GM21423 (cell line): ENCODE data around the gene KRTAP16-1.

ENCODE experiments used
- ATAC-seq: cut with Tn5 transposase; IDR thresholded peaks from one replicate; pipeline ENCODE4 v1.9.1; 2021; ENCODE audit warnings: mild to moderate bottlenecking, moderate library complexity; ENCODE audit not compliant: unreplicated experiment

Gene KRTAP16-1

DNA sequence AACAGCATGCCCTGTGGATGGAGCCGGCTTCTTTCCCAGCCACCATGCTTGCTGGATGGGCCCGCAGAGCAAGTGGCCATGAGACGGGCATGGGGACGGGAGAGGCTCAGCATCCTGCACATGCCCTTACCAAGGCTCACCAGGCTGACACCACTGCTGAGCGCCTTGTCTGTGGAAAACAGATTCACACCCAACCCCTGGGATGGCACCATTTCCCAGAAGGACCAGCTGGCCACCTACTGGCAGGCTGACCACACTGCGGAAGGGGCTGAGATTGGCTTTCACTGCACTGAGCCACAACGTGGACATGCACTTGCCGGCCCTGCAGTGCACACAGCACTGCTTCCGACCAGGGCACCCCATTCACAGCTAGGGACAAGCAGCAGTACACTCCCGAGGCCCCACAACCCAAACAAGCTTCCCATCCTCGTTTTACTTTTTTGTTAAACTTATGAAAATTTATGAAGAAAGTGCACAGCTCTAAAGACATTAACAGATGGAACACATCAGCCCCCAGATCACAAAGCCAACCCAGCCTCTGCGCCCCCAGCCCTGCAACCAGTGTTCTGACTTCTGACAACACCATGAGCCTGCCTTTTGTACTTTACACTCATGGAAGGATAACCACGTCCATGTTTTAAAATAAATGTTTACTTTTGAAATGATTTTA lies 20.3 kb upstream of the KRTAP16-1 start:
- no peak for ATAC-seq

GRCh38 chr17:41328207-41328606 lies 19.1 kb upstream of the KRTAP16-1 start:
- ATAC-seq, result no peak

DNA sequence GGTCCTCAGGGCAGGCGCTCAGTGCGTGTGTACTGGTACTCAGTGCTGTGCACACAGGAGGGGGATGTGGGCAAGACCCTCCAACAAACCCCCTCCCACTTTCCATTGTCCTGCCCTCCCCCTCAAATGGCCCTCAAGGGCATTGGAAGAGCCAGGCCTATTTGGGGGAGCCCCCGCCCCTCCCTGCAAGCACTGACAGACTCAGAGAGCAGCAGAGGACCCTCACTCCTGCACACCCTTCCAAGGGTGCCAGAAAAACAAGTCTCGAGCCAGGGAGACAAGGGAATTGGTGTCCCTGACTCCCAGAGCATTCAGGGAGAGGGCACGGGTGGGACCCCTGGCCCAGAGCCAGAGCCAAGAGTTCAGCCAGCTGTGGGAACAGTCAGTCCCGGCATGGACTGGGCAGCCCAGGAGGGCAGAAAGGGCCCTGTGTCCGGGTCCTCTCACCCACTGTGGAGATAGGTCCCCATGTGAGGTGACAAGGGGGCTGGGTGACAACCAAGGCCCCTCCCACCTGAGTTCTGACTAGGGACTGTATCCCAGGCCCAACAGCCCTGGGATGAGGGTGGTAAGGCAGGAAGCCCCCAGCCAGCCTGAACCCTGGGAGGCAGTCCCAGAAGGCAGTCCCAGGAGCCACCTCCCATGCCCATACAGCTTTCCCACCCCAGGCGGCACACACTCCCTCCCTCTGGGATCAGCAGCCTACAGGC lies 18.5 kb upstream of the KRTAP16-1 start:
- ATAC-seq, result no peak

- no peak for ATAC-seq
Observed at GRCh38 chr17:41326173-41327145, 17.4 kb upstream of the KRTAP16-1 start.

DNA sequence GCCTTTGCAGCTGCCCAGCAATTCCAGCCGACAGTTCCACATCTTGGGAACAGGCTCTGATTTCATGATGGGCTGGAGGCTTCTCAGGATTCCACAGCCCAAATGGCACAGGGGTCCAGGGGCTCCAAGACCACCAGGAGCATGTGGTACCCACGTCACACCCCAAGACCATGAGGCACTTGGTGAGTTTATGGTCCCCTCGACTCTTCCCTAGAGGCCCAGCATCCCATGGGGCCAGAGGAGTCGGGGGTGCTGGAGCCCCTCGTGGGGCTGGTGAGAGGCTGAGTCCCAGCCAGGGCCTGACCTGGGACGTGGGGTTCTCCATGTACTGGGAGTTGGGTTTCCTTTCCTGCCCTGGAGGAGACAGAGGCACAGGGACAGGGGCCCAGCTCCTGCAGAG lies 16.5 kb upstream of the KRTAP16-1 start:
- no peak for ATAC-seq

DNA sequence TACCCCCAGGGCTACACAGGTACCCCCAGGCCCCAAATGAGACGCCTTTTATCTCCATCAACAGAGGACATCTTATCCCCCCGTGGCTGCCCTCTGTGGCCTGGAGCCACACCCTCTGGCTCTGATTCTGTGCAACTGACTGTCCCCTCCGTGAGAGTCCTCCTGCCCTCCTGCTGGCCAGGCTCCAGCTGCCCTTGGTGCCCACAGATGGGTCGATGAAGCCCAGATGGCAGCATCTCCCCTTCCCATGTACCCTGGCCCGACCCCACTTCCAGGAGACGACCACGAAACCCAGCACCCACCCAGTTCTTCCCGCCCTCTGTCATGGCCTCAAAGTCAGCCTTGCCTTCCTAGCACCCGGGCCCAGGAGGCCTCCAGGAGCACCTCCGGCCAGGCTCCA lies 16.0 kb upstream of the KRTAP16-1 start:
- ATAC-seq, result no peak

DNA sequence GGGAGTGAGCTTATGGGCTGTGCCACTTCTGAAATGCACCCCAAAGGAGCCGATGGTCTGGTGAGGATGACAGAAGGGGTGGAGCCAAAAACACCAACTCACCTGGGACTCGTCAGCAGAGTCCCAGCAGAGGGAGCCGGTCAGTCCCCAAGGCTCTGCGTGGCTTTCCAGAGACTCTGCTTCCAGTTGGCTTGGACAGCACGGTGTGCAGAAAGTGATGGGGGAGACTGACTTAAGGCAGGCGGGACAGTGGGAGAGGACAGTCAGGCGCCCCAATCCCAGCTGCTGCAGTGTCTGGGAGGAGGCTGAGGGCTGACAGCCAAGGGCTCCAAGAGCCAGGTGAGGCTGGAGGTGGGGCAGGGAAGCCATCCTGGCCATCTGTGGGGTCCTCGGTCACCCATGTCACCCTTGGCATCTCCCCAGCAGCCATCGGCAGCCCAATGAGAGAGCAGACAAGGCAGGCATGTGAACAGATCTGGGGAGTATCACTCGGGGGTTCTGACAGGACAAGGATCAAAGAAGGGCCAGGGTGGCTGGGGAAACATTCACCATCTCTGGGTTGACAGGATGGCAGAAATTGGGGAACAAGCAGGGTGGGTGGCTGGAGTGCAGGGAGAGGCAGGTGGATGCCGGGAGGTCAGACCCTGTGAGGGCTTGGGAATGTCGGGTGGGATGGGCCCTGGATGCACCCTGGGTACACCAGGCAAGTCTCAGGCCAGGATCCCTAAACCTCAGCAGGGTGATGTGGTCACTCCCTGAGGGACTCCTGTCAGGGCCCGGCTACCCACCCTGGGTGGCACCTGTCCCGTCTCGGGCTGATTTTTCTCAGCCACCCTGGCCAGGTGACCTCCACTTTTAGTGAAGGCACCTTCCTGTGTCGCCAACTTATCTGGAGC lies 15.3 kb upstream of the KRTAP16-1 start:
- no peak for ATAC-seq

GRCh38 chr17:41322903-41323895 lies 14.1 kb upstream of the KRTAP16-1 start:
- no peak for ATAC-seq

DNA sequence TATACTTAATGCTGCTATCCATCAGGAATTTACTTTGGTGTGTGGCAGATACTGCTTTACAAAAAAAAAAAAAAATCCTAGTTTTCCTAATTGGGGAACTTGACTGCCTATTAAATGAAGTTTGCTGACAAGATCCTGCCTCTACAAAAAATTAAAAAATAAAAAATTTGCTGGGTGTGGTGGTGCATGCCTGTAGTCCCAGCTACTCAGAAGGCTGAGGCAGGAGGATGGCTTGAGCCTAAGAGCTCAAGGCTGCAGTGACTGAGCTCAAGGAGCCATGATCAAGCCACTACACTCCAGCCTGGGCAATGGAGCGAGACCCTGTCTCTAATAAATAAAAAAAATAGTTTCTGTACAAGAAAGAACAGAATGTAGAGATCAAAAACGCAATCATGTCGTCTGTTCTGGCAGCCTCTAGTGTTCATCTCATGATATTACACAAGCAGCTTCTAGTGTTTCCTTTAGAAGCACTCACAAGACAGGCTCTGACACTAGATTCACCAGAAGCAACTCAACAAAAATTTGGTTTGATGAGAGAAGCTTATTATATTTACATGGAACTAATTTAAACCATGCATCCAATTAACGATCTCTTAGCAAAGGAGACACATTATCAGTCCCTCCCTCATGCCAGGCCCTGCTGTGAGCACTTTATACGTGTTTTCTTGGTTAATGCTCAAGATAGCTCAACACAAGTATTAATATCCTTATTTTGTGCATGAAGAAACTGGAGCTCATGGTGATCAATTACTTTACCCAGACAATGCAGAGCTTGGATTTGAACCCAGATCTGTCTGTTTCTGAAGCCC lies 13.2 kb upstream of the KRTAP16-1 start:
- no peak for ATAC-seq

- ATAC-seq, result no peak
Observed at GRCh38 chr17:41318231-41318630, 9.1 kb upstream of the KRTAP16-1 start.

DNA sequence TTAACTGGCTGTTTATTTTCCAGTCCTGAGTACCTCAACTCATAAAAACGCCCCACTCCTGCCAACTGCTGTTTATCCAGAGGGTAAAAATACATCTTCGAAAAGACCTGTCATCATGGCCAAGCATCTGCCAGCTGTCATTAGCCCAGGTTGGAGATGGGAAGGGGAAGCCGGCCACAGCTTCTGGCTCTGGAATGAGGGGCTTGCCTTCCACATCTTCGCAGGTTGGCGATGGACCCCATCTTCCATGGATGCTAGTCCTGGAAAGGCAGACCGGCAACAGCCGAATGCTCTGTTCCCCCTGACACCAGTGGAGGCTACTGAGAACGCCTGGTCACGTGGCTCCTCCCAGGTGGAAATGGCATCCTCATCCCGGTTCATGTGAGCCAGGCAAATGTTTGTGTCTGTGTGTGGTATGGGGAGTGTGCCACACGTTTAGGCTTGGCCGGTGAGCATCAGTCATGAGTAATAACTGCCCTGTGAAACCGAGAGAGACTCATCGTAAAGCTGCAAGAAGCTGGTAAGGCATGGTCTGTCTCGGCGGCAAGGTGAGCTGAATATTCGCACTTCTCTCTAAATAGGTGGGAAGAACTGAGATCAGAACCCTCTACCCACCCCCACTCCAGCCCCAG lies 6.8 kb upstream of the KRTAP16-1 start:
- no peak for ATAC-seq

DNA sequence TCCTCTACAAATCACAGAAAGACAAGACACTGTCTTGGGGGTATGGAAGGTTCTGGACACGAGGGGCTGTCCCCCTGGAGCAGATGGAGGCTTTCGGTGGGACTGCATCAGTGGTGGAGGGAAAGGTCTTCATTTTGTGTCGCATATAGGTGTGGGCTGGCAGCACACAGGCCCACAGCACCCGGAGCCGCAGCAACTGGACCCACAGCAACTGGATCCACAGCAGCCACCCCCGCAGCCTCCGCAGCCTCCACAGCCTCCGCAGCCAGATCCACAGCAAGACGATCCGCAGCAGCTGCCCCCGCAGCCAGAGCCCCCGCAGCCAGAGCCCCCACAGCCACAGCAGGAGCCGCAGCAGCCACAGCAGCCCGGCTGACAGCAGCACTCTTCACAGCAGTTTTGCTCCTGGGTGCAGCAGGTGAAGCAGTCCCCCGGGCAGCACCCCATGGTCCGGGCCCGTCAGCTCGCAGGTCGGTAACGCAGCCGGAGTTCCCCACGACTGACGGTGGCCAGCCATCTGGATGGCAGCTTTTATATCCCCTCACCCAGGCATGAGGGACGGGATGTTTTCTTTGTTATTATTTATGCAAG lies 6.2 kb upstream of the KRTAP16-1 start, which contains the start of gene KRTAP17-1:
TSS of gene KRTAP17-1 (minus strand) at position 507 of the 591 bp plus-strand sequence. CDS start at position 447, 60 bp downstream.
- ATAC-seq, result no peak

- ATAC-seq, result no peak
Observed at GRCh38 chr17:41311111-41311510, 2.0 kb upstream of the KRTAP16-1 start.

- peak; percentile 50 for ATAC-seq
Observed at GRCh38 chr17:41308251-41308917, 725 bp downstream of the KRTAP16-1 start.

- ATAC-seq, result no peak
Observed at GRCh38 chr17:41307647-41308046, 1.5 kb downstream of the KRTAP16-1 start.

DNA sequence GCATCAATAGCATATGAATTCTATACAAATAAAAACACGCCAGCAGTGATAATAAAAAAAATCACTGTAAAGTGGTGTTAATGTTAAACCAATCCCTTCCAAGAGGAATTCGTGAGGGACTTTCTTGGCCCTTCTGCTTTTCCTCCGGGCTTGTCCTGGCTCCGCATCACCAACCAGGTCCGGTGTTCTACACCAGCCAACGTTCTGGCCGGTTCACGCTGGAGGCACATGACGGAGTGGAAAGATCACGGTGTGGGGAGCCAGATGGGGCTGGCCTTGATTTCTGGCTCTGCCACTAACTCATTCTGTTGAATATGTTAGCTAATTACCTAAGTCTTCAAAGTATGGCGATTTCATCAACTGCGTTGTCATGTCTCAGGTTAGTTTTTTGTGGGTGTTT lies 5.0 kb downstream of the KRTAP16-1 start:
- ATAC-seq, result no peak

- ATAC-seq, result no peak
Observed at GRCh38 chr17:41302981-41303380, 6.1 kb downstream of the KRTAP16-1 start.
